HG03039 (cell line): ENCODE measurements around the gene MAD1L1.

Experiments used
- ATAC-seq: cut with Tn5 transposase; IDR thresholded peaks from one replicate; pipeline ENCODE4 v1.9.1; 2021; ENCODE audit warnings: mild to moderate bottlenecking, moderate library complexity; ENCODE audit not compliant: unreplicated experiment

MAD1L1 gene

GRCh38 chr7:2242541-2243429 is 10.0 kb upstream of the MAD1L1 start:
- ATAC-seq, result no peak

GRCh38 chr7:2241580-2242540 is 9.1 kb upstream of the MAD1L1 start, which contains the start of the genes MRM2 and NUDT1:
TSS of gene MRM2 (minus strand) at chr7:2242205. CDS start at chr7:2242169, 36 bp downstream.
TSS of gene NUDT1 (plus strand) at chr7:2242226. CDS start at chr7:2244575, 2,349 bp downstream.
- ATAC-seq, result peak; percentile 57

- no peak for ATAC-seq
Measured at GRCh38 chr7:2239242-2239641, 6.5 kb upstream of the MAD1L1 start.

- peak; percentile 44 for ATAC-seq
Measured at GRCh38 chr7:2237109-2237602, 4.4 kb upstream of the MAD1L1 start.

GRCh38 chr7:2233926-2234325 is 1.2 kb upstream of the MAD1L1 start:
- no peak for ATAC-seq

- ATAC-seq, result peak; percentile 22
Measured at GRCh38 chr7:2231992-2232765, 566 bp downstream of the MAD1L1 start.

- ATAC-seq, result no peak
Measured at GRCh38 chr7:2230882-2231281, 1.9 kb downstream of the MAD1L1 start.

GRCh38 chr7:2230226-2230625 is 2.5 kb downstream of the MAD1L1 start:
- ATAC-seq, result no peak

- no peak for ATAC-seq
Measured at GRCh38 chr7:2229467-2229866, 3.3 kb downstream of the MAD1L1 start.

- ATAC-seq, result no peak
Measured at GRCh38 chr7:2228921-2229320, 3.8 kb downstream of the MAD1L1 start.

- ATAC-seq, result no peak
Measured at GRCh38 chr7:2227699-2228098, 5.0 kb downstream of the MAD1L1 start.

GRCh38 chr7:2225830-2226229 is 6.9 kb downstream of the MAD1L1 start:
- no peak for ATAC-seq

GRCh38 chr7:2225336-2225735 is 7.4 kb downstream of the MAD1L1 start:
- ATAC-seq, result no peak

GRCh38 chr7:2224934-2225333 is 7.8 kb downstream of the MAD1L1 start:
- no peak for ATAC-seq

GRCh38 chr7:2224491-2224928 is 8.2 kb downstream of the MAD1L1 start:
- no peak for ATAC-seq

GRCh38 chr7:2223321-2223720 is 9.4 kb downstream of the MAD1L1 start:
- no peak for ATAC-seq

GRCh38 chr7:2222516-2222915 is 10.2 kb downstream of the MAD1L1 start:
- no peak for ATAC-seq

GRCh38 chr7:2220954-2221353 is 11.8 kb downstream of the MAD1L1 start:
- no peak for ATAC-seq

- ATAC-seq, result no peak
Measured at GRCh38 chr7:2220506-2220905, 12.2 kb downstream of the MAD1L1 start.

- ATAC-seq, result no peak
Measured at GRCh38 chr7:2220030-2220429, 12.7 kb downstream of the MAD1L1 start.
